Raji (cell line): ENCODE data around the gene ACBD3.

Experiments
- POLR2A ChIP-seq: IDR thresholded peaks from 2 replicates; pipeline ENCODE4 v1.6.1; 2011; ENCODE audit warnings: low read depth, low read length, control low read depth; ENCODE audit not compliant: insufficient read depth

ACBD3 gene

GRCh38 chr1:226209307-226210059 is 22.9 kb upstream of the ACBD3 start:
- TF ChIP-seq POLR2A: no peak

- TF ChIP-seq POLR2A: no peak
Observed at GRCh38 chr1:226207048-226207447, 20.5 kb upstream of the ACBD3 start.

GRCh38 chr1:226204198-226204597 is 17.7 kb upstream of the ACBD3 start:
- no peak for TF ChIP-seq POLR2A

GRCh38 chr1:226203655-226204054 is 17.1 kb upstream of the ACBD3 start:
- no peak for TF ChIP-seq POLR2A

GRCh38 chr1:226203240-226203639 is 16.7 kb upstream of the ACBD3 start:
- TF ChIP-seq POLR2A: no peak

GRCh38 chr1:226202246-226202645 is 15.7 kb upstream of the ACBD3 start:
- TF ChIP-seq POLR2A: no peak

GRCh38 chr1:226201029-226201593 is 14.6 kb upstream of the ACBD3 start:
- no peak for TF ChIP-seq POLR2A

- TF ChIP-seq POLR2A: no peak
Observed at GRCh38 chr1:226199971-226200370, 13.4 kb upstream of the ACBD3 start.

- TF ChIP-seq POLR2A: no peak
Observed at GRCh38 chr1:226195144-226195543, 8.6 kb upstream of the ACBD3 start.

- TF ChIP-seq POLR2A: no peak
Observed at GRCh38 chr1:226187380-226187779, 839 bp upstream of the ACBD3 start.

- no peak for TF ChIP-seq POLR2A
Observed at GRCh38 chr1:226187019-226187322, 430 bp upstream of the ACBD3 start.

GRCh38 chr1:226185141-226186036 is 1.2 kb downstream of the ACBD3 start:
- TF ChIP-seq POLR2A: no peak

- no peak for TF ChIP-seq POLR2A
Observed at GRCh38 chr1:226181996-226182714, 4.4 kb downstream of the ACBD3 start.

GRCh38 chr1:226176870-226177269 is 9.7 kb downstream of the ACBD3 start:
- TF ChIP-seq POLR2A: no peak

GRCh38 chr1:226172589-226172988 is 14.0 kb downstream of the ACBD3 start:
- TF ChIP-seq POLR2A: no peak
